Measurements from ENCODE around the gene ALKBH7.
"Not testable (repeated sequence)": the region's sequence is repeated elsewhere in the genome, so short reads cannot be mapped to it uniquely, and the experiment has no call there.

ALKBH7 gene

DNA sequence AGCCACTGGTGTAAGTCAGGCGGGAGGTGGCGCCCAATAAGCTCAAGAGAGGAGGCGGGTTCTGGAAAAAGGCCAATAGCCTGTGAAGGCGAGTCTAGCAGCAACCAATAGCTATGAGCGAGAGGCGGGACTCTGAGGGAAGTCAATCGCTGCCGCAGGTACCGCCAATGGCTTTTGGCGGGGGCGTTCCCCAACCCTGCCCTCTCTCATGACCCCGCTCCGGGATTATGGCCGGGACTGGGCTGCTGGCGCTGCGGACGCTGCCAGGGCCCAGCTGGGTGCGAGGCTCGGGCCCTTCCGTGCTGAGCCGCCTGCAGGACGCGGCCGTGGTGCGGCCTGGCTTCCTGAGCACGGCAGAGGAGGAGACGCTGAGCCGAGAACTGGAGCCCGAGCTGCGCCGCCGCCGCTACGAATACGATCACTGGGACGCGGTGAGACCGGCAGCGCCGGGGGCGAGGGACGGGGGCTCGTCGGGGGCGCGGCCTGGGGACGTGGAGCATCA, at the start of gene ALKBH7:
TSS of gene ALKBH7 (plus strand) at position 201 of the 502 bp plus-strand sequence. CDS start at position 228, 27 bp downstream.
- peak; percentile 99 for DNase-seq

DNA sequence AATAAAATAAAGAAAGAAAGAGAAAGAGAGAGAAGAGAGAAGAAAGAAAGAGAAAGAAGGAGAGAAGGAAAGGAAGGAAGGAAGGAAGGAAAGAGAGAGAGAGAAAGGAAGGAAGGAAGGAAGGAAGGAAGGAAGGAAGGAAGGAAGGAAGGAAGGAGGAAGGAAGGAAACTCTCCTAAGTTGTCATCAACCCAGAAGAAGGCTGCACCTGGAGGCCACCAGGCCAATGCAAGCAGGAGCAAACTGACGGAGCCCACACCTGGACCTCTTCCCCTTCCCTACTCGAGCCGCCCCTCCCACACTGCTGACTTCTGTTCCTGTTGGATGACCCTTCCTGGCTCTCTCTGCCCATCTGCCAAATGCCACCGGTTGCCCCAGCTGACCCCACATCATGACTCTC, 47.8 kb upstream of the ALKBH7 start:
- no peak for DNase-seq

DNA sequence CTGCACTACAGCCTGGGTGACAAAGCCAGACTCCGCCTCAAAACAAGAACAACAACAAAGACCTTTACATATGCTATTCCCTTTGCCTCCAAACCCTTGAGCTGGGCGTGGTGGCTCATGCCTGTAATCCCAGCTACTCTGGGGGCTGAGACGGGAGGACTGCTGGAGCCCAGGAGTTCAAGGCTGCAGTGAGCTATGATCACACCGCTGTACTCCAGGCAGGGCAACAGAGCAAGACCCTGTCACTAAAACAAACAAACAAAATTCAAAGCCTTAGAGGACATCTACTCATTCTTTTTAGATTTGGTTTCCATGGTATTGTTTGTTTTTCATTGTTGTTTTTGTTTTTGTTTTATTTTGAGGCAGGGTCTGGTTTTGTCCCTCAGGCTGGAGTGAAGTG, 47.0 kb upstream of the ALKBH7 start:
- DNase-seq: no peak

DNA sequence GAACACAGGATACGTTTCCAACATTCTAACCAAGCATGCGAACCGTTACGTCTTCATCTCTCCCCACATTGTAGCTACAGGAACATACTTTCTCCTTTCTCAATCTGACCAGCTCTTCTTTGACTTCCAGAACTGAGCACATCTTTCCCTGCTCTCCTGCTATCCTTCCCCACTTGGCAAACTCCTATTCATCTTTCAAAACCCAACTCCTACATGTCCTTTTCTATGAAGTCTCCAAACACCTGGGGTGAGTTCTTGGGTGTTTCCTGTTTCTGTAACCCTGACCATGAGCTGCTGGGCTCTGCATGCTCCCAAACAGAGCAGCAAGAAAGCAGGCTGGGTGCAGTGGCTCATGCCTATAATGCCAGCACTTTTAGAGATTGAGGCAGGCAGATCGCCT, 45.8 kb upstream of the ALKBH7 start:
- no peak for DNase-seq

- no peak for DNase-seq
Observed at GRCh38 chr19:6333439-6333838, 39.2 kb upstream of the ALKBH7 start, which contains the start of gene ACER1. TSS of gene ACER1 (minus strand) at chr19:6333612. CDS start at chr19:6333551, 61 bp downstream.

GRCh38 chr19:6334490-6335285, 37.9 kb upstream of the ALKBH7 start:
- no peak for DNase-seq

DNA sequence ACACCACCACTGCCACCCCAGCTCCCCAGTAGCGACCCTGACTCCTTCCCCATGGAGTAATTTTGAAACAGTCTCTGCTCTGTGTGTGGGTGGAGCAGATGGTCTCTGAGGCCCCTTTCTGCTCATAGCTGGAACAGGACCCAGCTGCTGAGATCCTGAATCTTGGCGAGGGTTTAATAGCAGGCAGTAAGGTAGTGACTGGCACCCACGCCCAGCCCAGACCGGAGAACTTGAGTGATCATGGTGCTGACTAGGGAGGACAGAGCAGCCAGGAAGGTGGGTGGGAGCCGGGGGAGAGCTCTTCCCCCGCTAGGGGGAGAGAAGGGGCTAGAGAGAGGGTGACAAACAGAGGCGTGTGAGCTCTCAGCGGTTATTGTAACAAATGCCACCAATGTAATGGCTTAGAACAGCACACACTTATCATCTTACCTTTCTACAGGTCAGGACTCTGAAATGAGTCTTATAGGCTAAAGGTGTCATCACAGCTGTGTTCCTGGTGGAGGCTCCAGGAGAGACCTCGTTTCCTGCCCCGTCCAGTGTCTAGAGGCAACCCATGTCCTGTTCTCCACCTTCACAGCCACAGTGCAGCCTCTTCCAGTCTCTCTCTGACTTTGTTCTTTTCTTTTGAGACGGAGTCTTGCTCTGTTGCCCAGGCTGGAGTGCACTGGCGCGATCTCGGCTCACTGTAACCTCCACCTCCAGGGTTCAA, 31.9 kb upstream of the ALKBH7 start:
- DNase-seq: no peak

GRCh38 chr19:6343462-6343861, 29.1 kb upstream of the ALKBH7 start:
- DNase-seq: no peak

DNA sequence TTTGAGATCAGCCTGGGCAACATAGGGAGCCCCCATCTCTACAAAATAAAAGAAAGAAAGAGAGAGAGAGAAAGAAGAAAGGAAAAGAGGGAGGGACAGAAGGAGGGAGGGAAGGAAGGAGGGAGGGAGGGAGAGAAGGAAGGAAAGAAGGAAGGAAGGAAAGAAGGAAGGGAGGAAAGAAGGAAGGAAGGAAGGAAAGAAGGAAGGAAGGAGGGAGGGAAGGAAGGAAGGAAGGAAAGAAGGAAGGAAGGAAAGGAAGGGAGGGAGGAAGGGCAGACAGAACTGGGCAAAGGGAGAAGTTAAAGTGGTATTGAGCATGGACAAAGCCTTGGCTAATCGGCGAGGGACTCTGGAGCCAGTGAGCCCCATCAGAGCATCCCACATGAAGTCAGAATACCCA, 23.3 kb upstream of the ALKBH7 start:
- not testable (repeated sequence) for DNase-seq

GRCh38 chr19:6350688-6351087, 21.9 kb upstream of the ALKBH7 start:
- DNase-seq: no peak

- no peak for DNase-seq
Observed at GRCh38 chr19:6352381-6353165, 20.0 kb upstream of the ALKBH7 start.

DNA sequence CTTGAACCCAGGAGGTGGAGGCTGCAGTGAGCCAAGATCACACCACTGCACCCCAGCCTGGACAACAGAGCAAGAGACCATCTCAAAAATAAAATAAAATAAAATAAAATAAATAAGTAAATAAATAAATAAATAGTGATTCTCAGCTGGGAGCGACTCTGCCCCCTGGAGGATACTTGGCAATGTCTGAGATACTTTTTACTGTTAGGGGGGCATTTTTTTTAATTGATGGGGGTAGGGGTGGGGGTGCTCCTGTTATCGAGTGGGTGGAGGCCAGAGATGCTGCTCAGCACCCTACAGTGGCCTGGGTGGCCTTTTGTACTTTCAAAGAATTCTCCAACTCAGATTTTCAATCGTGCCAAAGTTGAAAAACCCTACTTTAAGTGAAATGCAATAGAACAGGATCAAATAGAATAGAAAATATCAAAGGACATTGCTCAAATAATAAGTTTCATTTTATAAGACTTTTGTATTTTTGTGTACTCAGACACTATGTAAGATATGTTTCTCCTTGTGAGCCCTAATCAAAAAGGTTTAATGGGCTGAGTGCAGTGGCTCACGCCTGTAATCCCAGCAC, 18.4 kb upstream of the ALKBH7 start:
- DNase-seq: no peak

DNA sequence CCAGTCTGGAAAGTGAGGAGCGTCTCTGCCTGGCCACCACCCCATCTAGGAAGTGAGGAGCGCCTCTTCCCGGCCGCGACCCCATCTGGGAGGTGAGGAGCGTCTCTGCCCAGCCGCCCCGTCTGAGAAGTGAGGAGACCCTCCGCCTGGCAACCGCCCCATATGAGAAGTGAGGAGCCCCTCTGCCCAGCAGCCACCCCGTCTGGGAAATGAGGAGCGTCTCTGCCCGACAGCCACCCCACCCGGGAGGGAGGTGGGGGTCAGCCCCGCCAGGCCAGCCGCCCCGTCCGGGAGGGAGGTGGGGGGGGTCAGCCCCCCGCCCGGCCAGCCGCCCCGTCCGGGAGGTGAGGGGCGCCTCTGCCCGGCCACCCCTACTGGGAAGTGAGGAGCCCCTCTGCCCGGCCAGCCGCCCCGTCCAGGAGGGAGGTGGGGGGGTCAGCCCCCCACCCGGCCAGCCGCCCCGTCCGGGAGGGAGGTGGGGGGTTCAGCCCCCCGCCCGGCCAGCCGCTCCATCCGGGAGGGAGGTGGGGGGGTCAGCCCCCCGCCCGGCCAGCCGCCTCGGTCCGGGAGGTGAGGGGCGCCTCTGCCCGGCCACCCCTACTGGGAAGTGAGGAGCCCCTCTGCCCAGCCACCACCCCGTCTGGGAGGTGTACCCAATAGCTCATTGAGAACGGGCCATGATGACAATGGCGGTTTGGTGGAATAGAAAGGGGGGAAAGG, 17.1 kb upstream of the ALKBH7 start:
- DNase-seq: not testable (repeated sequence)

GRCh38 chr19:6357174-6357573, 15.4 kb upstream of the ALKBH7 start:
- DNase-seq: no peak

DNA sequence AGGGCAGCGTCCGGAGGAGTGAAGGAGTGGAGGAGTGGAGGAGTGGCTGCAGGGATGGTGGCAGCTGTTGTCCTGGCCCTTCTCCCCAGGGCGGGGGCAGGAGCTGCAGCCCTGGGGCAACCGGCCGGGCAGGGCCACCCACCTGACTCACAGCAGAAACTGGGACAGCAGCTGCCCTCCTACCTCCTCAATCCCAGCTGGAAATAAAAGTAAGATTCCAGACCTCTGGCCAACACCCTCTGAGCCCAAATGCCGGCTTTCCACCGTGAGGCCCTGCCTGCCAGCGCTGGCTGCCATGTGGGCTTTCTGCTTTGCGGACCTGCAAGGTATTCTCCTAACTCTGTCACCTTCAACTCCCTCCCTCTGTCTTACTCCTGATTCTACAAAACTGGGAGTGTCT, 14.6 kb upstream of the ALKBH7 start:
- no peak for DNase-seq

DNA sequence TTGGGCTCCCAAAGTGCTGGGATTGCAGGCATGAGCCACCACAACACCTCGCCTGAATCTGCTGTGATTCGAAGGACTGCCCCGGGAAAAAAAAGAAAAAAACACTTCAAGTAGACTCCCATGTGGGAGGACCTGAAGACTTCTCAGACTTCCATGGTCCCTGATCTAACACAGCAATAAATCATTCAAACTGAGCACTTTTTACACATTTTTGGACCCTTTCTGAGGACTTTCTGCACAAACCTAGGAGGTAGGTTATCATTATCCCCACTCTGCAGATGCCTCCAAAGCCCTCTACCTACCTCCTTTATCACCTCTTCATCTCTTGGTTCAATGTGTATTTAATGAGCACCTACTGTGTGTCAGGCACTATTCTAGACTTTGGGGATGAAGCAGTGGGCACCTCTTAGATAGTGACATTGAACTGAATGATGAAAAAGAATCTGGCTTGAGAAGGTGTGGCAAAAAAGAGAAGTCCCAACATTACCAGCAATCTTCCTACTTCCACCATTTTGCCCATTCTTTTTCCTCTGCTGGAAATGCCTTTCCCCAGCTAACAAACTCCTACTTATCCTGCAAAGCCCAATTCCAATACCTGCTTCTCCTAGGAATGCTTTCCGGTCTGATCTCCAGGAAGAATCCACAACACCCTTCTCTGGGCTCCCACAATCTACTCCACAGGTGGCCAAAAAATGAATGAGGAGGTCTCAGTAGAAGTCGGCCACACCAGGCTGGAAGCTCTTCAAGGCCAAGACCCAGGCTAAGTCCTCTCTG, 12.8 kb upstream of the ALKBH7 start:
- DNase-seq: no peak

DNA sequence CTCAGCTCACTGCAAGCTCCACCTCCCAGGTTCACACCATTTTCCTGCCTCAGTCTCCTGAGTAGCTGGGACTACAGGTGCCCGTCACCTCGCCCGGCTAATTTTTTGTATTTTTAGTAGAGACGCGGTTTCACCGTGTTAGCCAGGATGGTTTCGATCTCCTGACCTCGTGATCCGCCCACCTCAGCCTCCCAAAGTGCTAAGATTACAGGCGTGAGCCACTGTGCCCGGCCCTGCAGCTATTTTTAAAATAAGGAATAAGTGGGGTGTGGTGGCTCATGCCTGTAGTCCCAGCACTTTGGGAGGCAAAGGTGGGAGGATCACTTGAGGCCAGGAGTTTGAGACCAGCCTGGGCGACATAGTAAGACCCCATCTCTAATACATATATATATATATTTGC, 12.1 kb upstream of the ALKBH7 start:
- DNase-seq: not testable (repeated sequence)

DNA sequence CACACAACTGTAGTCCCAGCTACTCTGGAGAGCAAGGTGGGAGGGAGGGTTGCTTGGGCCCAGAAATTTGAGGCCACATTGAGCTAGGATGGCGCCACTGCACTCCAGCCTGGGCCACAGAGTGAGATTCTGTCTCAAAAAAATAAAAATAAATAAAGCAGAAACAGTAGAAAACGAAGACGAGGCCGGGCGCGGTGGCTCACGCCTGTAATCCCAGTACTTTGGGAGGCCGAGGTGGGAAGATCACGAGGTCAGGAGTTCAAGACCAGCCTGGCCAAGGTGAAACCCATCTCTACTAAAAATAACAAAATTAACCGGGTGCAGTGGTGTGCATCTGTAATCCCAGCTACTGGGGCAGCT, 11.8 kb upstream of the ALKBH7 start:
- DNase-seq: not testable (repeated sequence)

GRCh38 chr19:6362027-6362350, 10.6 kb upstream of the ALKBH7 start:
- peak; percentile 10 for DNase-seq

DNA sequence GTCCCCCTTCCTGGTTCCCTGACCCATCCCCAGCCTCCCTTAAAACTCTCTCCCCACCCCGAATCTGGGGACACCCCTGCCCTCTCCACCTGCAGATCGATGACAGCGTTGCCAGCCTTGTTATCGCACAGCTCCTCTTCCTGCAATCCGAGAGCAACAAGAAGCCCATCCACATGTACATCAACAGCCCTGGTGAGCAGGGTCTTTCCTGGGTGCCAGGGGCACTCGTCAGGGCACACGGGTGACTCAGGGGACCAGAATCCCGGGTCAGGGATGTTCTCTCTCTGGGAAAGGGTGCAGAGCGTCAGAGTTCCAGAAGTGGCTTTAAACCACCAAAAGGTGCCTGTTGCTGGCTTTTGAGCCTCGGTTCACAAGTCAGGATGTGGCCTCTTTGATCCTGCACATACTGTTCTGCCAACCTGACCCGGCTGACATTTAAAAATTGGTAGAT, 10.2 kb upstream of the ALKBH7 start:
- DNase-seq: peak; percentile 62

- DNase-seq: no peak
Observed at GRCh38 chr19:6364353-6364752, 8.2 kb upstream of the ALKBH7 start.
